SKM-1 (cell line): ENCODE data around the gene GJA1.

Experiments
- DNase-seq: peaks from one replicate; lab custom pipeline; 2025; ENCODE audit not compliant: unreplicated experiment; lab: John Stamatoyannopoulos, UW

The GJA1 gene

GRCh38 chr6:121482004-121482693 is 46.7 kb downstream of the GJA1 start:
- no peak for DNase-seq

GRCh38 chr6:121482751-121483150 is 47.3 kb downstream of the GJA1 start:
- DNase-seq: no peak

GRCh38 chr6:121485359-121485811 is 49.9 kb downstream of the GJA1 start:
- DNase-seq: no peak

- no peak for DNase-seq
Observed at GRCh38 chr6:121491576-121491975, 56.1 kb downstream of the GJA1 start.

GRCh38 chr6:121492536-121492935 is 57.1 kb downstream of the GJA1 start:
- DNase-seq: no peak

GRCh38 chr6:121497970-121498375 is 62.5 kb downstream of the GJA1 start:
- no peak for DNase-seq

GRCh38 chr6:121498481-121499276 is 63.2 kb downstream of the GJA1 start:
- DNase-seq: no peak
